Stimulated activated memory B cell treated with anti-CD40 and anti-IgM and Interleukin-4, amounts not matched to agents 10 μg/mL and 1 μg/mL and 100 μg/mL, for 72 hours (primary cell): ENCODE data around the gene DUSP7.
"Not testable (repeated sequence)": the region's sequence is repeated elsewhere in the genome, so short reads cannot be mapped to it uniquely, and the experiment has no call there.

Experiments
- ATAC-seq: fragments of 150-1000 bp; cut with Tn5 transposase; 2 replicates; pipeline ENCODE4 v1.10.0; 2021
- H3K27ac Mint-ChIP-seq: one replicate; pipeline ENCODE4 v1.8.0; 2022; ENCODE audit warnings: mild to moderate bottlenecking, mixed read lengths
- H3K27me3 Mint-ChIP-seq: one replicate; pipeline ENCODE4 v1.8.0; 2022; ENCODE audit warnings: mixed read lengths
- H3K36me3 Mint-ChIP-seq: one replicate; pipeline ENCODE4 v1.8.0; 2022; ENCODE audit warnings: mixed read lengths
- H3K4me1 Mint-ChIP-seq: one replicate; pipeline ENCODE4 v1.8.0; 2022; ENCODE audit warnings: mixed read lengths
- H3K4me3 Mint-ChIP-seq: one replicate; pipeline ENCODE4 v1.8.0; 2022; ENCODE audit warnings: mild to moderate bottlenecking, moderate library complexity, mixed read lengths
- H3K9me3 Mint-ChIP-seq: one replicate; pipeline ENCODE4 v1.8.0; 2022; ENCODE audit warnings: mixed read lengths

The DUSP7 gene

DNA sequence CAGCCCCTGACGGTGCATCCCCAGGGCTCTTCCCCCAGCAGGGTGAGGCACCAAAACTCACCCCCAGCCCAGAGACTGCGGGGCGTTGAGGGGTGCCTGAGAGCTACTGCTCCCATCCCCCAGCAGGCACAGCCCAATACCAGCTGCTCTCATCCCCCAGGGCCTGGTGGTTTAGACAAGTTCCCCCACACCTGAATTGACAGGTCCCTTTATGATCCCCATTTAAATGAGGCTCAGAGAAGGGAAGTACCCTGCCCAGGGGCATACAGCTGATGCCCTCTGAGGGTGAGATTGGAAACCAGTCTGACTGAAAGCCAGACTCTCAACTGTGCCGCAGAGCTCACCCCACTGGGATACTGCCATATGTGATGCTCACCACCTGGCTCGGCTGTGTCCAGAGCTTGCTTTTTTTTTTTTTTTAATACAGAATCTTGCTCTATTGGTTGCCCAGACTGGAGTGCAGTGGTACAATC, 20.1 kb downstream of the DUSP7 start:
- Mint-ChIP-seq H3K4me1 (peaks cover 15% of the 10 kb centered on the region), H3K27ac (no peak overlapping the region), H3K36me3 (no peaks in the 10 kb centered on the region), H3K4me3 (no peak overlapping the region), H3K27me3 (peaks cover 28% of the 10 kb centered on the region), H3K9me3 (peaks cover 3% of the 10 kb centered on the region)
- peak; percentile 85 for ATAC-seq

- ATAC-seq: no peak
- Mint-ChIP-seq H3K27ac (no peak overlapping the region), H3K4me3 (no peak overlapping the region), H3K9me3 (peaks cover 3% of the 10 kb centered on the region), H3K27me3 (peaks cover 22% of the 10 kb centered on the region), H3K4me1 (peaks cover 15% of the 10 kb centered on the region), H3K36me3 (no peaks in the 10 kb centered on the region)
These were observed 21.7 kb downstream of the DUSP7 start for GRCh38 chr3:52034651-52035050.

DNA sequence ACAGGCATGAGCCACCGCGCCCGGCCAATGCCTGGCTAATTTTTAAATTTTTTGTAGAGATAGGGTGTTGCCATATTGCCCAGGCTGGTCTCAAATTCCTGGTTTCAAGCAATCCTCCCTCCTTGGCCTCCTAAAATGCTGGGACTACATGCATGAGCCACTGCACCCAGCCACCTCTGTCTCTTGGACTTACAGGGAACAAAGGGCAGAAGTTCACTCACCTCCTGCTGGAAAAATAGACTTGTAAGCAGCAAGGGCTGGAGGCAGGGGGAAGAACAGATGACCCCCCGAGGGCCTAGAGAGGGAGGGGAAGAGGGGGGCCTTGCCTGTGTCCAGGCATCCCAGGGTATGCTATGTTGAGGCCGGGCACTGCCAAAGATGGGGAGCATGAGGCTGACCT, 22.2 kb downstream of the DUSP7 start:
- Mint-ChIP-seq H3K4me1 (peaks cover 15% of the 10 kb centered on the region), H3K27me3 (peaks cover 18% of the 10 kb centered on the region), H3K27ac (no peak overlapping the region), H3K4me3 (no peak overlapping the region), H3K9me3 (peaks cover 3% of the 10 kb centered on the region), H3K36me3 (no peaks in the 10 kb centered on the region)
- no peak for ATAC-seq

DNA sequence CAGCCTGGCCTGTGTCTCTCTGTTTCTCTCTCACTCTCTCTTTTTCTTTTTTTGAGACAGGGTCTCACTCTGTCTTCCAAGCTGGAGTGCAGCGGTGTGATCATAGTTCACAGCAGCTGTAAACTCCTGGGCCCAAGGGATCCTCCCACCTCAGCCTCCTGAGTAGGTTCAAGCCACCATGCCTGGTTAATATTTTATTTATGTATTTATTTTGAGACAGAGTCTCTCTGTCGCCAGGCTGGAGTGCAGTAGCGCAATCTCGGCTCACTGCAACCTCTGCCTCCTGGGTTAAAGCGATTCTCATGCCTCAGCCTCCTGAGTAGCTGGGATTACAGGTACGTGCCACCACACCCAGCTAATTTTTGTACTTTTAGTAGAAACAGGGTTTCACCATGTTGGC, 22.6 kb downstream of the DUSP7 start:
- ATAC-seq, H3K36me3 Mint-ChIP-seq, H3K27ac Mint-ChIP-seq, H3K4me3 Mint-ChIP-seq, H3K9me3 Mint-ChIP-seq: not testable (repeated sequence)
- Mint-ChIP-seq H3K27me3 (peaks cover 17% of the 10 kb centered on the region), H3K4me1 (peaks cover 15% of the 10 kb centered on the region)

DNA sequence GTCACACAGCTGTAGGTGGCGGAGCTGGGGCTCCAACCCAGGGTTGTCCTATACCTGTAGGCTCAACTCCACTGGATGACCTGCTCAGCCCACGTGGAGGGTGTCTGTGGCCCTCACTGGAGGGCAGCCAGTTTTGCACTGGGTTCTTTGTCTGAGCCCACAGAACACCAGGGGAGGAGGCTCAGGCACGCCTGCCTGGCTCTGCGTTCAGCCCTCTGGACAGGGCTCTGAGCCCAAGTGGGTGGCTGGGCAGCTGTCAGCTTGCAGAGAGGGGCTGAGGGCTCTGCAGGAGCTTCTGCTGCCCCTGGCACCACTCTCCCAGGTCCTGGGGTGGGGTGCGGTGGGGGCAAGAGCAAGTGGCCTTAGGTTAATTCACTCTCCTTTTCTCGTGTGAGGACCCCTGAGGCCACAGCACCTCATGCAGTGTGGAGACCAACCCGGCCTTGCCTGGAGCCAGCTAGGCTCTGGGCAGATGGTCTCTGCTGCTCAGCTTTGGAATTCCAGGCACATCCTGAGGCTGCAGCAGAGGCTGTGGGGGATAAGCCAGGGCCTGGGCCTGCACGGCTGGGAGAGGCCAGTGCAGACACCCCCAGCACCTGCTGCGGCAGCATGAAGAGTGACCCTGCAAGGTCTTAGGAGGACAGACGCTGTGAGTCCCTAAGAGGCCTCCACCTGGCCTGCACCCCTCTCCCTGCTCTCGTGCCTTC, 23.5 kb downstream of the DUSP7 start:
- H3K4me1 Mint-ChIP-seq: peaks cover 15% of the 10 kb centered on the region
- no peak overlapping the region for H3K27ac Mint-ChIP-seq
- no peaks in the 10 kb centered on the region for H3K36me3 Mint-ChIP-seq
- peaks cover 3% of the 10 kb centered on the region for H3K9me3 Mint-ChIP-seq
- no peak for ATAC-seq
- H3K4me3 Mint-ChIP-seq: no peak overlapping the region
- peaks cover 21% of the 10 kb centered on the region for H3K27me3 Mint-ChIP-seq

DNA sequence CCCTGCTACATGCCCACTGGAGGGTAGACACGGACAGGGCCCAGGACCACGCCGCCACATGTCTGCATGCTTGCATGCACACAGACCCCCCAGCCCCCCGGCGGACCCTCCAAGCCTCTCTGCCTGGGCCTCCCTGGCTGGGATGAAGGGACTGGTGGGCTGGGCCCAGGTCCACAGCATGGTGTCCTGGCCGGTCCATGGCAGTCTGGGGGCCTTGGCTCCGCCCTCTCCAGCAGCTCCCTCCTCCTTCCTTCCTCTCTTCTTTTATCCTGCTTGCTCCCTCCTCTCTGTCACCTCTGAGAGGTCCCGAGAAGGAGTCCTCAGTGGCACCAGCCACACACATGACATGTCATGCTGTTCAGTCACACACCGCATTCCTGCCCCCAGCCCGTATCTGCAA, 24.5 kb downstream of the DUSP7 start:
- H3K27me3 Mint-ChIP-seq: peaks cover 26% of the 10 kb centered on the region
- peaks cover 14% of the 10 kb centered on the region for H3K4me1 Mint-ChIP-seq
- H3K4me3 Mint-ChIP-seq: no peak overlapping the region
- no peak for ATAC-seq
- H3K27ac Mint-ChIP-seq: no peak overlapping the region
- no peaks in the 10 kb centered on the region for H3K36me3 Mint-ChIP-seq
- peaks cover 3% of the 10 kb centered on the region for H3K9me3 Mint-ChIP-seq

DNA sequence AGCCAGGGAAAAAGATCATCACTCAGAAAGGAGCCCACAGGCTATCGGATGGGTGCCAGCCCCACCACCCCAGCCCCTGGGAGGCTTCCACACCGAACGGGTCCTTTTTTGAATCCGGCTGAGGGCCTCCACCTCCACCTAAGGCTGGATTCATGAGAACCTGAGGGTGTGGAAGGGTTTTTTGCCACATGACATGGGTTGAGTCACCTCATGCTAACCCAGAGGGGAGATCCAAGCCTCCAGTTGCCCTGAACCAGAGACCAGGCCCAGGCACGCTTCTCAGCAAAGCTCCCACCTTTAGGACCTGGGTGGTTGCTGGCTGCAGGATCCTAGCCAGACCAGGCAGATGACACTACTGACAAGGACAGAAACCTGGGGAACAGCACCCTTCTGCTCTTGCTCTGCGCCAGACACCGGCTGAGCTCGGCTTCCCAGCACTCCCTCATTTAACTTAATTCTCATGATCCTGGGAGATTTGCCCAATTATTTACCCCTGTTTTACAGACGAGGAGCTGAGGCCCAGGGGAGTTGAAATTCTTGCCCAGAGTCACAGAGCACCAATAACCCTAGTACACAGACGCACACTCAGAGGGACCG, 25.6 kb downstream of the DUSP7 start:
- Mint-ChIP-seq H3K27me3 (peaks cover 26% of the 10 kb centered on the region), H3K36me3 (no peaks in the 10 kb centered on the region), H3K27ac (no peak overlapping the region), H3K4me1 (peaks cover 4% of the 10 kb centered on the region), H3K4me3 (no peak overlapping the region), H3K9me3 (peaks cover 3% of the 10 kb centered on the region)
- ATAC-seq: no peak

GRCh38 chr3:52029535-52029934, 26.8 kb downstream of the DUSP7 start:
- Mint-ChIP-seq H3K27ac (no peak overlapping the region), H3K9me3 (peaks cover 3% of the 10 kb centered on the region), H3K4me3 (no peak overlapping the region), H3K27me3 (peaks cover 24% of the 10 kb centered on the region), H3K36me3 (no peaks in the 10 kb centered on the region), H3K4me1 (peaks cover 6% of the 10 kb centered on the region)
- no peak for ATAC-seq

GRCh38 chr3:52029053-52029452, 27.3 kb downstream of the DUSP7 start:
- no peak for ATAC-seq
- Mint-ChIP-seq H3K36me3 (no peaks in the 10 kb centered on the region), H3K4me1 (peaks cover 11% of the 10 kb centered on the region), H3K27ac (no peak overlapping the region), H3K27me3 (peaks cover 24% of the 10 kb centered on the region), H3K9me3 (peaks cover 3% of the 10 kb centered on the region), H3K4me3 (no peak overlapping the region)

GRCh38 chr3:52028572-52028971, 27.8 kb downstream of the DUSP7 start:
- ATAC-seq: no peak
- no peaks in the 10 kb centered on the region for H3K36me3 Mint-ChIP-seq
- no peak overlapping the region for H3K27ac Mint-ChIP-seq
- no peak overlapping the region for H3K4me3 Mint-ChIP-seq
- H3K27me3 Mint-ChIP-seq: peaks cover 21% of the 10 kb centered on the region
- peaks cover 3% of the 10 kb centered on the region for H3K9me3 Mint-ChIP-seq
- peaks cover 16% of the 10 kb centered on the region for H3K4me1 Mint-ChIP-seq

- H3K4me3 Mint-ChIP-seq: no peak overlapping the region
- no peaks in the 10 kb centered on the region for H3K9me3 Mint-ChIP-seq
- no peak for ATAC-seq
- H3K4me1 Mint-ChIP-seq: peaks cover 36% of the 10 kb centered on the region
- no peak overlapping the region for H3K27ac Mint-ChIP-seq
- H3K27me3 Mint-ChIP-seq: peaks cover 18% of the 10 kb centered on the region
- no peaks in the 10 kb centered on the region for H3K36me3 Mint-ChIP-seq
These were observed 30.3 kb downstream of the DUSP7 start for GRCh38 chr3:52026041-52026440.

DNA sequence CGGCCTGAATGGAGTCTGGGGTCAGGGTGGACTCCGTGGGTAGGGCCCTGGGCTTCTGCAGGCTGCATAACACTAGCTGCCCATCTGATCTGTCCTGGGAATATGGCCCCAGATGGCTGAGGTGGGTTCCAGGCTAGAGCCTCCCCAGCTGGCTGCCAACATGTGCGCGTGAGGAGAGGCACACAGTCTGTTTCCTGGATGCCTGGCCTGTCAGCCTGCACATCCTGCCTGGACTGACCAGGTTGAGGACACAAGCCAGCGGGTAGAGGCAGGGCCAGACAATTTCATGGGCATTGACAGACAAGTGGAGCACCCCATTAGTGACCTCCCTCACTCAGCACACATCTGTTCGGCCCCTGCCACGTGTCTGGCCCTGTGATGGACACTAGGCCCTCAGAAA, 30.9 kb downstream of the DUSP7 start:
- Mint-ChIP-seq H3K27ac (no peak overlapping the region), H3K4me1 (peaks cover 36% of the 10 kb centered on the region), H3K36me3 (no peaks in the 10 kb centered on the region), H3K27me3 (peaks cover 18% of the 10 kb centered on the region), H3K9me3 (no peaks in the 10 kb centered on the region), H3K4me3 (no peak overlapping the region)
- ATAC-seq: no peak

DNA sequence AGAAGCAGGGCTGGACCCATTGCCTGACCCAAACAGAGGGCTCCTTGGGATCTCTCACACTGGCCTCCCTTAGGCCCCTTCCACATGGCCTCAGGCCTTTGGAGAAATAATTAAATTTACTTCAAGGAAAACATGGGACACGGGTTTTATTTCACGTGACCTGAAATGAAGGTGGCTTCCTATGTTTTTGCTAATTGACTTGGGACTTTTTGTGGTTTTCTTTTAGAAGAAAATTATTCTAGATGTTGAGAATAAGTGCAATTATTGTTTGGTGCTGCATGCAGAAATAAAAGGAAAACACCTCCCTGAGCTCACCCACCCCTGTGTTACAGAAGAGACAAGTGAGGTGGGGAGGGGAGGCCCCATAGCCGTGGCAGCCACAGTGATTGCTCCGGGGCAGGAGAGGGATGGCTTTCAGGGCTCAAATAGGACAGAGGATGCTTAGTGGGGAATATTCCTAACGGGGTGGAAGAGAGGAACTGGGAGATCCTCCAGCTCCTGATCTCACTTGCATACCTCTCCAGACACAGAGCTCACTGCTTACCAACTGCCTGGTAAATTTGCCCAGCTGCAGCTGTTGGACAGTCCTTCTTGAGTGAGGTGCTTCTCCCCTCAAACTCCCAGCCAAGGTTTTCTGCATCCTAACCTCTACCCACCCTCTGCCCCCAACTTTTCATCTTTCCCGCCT, 31.5 kb downstream of the DUSP7 start:
- Mint-ChIP-seq H3K36me3 (no peaks in the 10 kb centered on the region), H3K27ac (no peak overlapping the region), H3K9me3 (no peaks in the 10 kb centered on the region)

DNA sequence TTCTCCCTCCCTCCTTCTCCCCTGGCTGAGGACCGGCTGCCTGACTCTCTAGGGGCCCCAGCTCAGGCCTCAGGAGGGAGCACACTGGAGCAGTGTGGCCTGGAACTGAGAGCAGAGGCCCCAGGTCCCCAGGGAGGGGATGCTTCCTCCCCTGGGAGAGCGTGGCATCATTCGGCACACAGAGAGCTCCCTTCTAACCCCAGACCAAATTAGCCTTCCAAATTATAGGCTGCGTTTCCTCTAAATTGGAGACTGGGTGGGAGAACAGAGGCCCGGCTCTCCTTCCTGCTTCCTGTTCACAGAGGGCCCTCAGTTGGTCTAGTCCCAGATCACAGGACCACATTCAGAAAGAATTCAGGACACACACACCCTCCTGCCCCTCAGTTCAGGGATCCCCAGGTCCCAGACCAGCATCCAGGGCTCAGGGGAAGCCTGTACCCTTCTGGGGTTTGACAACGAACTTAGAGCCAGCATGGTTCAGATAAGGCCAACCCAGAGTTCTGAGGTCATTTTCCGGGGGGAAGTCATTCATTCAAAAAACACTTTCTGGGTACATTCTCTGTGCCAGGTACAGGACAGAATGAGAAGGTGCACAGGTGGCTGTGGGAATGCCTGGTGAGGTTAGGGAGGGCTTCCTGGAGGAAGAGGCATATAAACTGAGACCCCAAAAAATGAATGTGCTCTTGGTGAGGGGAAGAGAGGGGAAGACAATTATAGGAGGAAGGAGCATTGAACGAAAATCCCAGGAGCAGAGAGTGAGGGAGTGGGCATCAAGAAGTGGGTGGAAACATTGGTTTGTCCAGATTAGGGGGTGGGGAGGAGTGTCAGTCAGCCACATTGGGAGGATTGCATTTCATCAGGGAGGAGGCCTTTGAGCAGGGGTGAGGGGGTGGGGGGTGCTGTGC, 32.3 kb downstream of the DUSP7 start:
- peak; percentile 81 for ATAC-seq
- peak overlapping the region; percentile 36 for H3K4me3 Mint-ChIP-seq
- H3K27ac Mint-ChIP-seq: peak overlapping the region; percentile 31
- peaks cover 36% of the 10 kb centered on the region for H3K4me1 Mint-ChIP-seq
- peaks cover 18% of the 10 kb centered on the region for H3K27me3 Mint-ChIP-seq
- no peaks in the 10 kb centered on the region for H3K36me3 Mint-ChIP-seq
- no peaks in the 10 kb centered on the region for H3K9me3 Mint-ChIP-seq

More for the DNA sequence above, 31.5 kb downstream of the DUSP7 start:
- H3K4me1 Mint-ChIP-seq: peaks cover 36% of the 10 kb centered on the region
- no peak overlapping the region for H3K4me3 Mint-ChIP-seq
- H3K27me3 Mint-ChIP-seq: peaks cover 18% of the 10 kb centered on the region
- no peak for ATAC-seq
